Measurements from ENCODE around the gene SLC38A11.

Gene SLC38A11

DNA sequence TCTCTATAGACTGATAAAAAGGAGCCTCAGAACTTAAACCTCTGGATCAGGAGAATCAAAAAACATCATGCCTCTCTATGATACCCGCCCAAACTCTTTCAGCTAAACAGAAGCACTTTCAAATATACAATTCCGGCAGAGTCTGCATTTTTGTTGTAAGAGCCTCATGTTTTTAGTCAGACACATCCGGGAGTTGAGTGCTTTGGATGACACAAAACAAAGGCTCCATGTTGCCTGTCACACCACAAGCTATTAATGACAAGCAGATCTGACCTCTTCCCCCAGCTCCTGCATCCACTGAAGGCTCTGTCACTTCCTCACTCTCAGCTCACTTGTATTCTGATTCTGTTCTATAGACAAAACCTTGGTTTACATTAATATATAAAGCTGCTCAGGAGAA is 33.2 kb downstream of the SLC38A11 start:
- no peak for FAIRE-seq

DNA sequence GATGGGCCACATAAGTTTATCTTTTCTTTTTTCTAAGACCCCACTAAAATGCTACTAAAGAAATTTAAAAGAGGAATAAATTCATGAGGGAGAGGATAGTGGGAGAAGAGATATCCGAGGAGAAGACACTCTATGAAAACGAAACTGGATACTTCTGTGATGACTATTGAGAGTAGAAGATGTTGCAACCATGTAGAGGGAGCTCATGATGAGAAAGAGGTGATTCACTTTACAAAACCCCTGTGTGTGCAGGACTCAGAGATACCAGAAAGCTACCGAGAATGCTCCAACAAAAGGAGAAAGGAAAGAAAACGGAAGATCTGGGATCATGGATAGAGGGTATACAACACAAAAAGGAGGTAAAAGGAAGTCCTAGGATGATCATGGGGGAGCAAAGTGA is 34.9 kb downstream of the SLC38A11 start:
- no peak for FAIRE-seq
- DNase-seq (ENCODE audit: extremely low spot score, insufficient read length, low read depth): no peak

More for the DNA sequence above, 33.2 kb downstream of the SLC38A11 start:
- no peak for DNase-seq (ENCODE audit: extremely low spot score, insufficient read length, low read depth)

DNA sequence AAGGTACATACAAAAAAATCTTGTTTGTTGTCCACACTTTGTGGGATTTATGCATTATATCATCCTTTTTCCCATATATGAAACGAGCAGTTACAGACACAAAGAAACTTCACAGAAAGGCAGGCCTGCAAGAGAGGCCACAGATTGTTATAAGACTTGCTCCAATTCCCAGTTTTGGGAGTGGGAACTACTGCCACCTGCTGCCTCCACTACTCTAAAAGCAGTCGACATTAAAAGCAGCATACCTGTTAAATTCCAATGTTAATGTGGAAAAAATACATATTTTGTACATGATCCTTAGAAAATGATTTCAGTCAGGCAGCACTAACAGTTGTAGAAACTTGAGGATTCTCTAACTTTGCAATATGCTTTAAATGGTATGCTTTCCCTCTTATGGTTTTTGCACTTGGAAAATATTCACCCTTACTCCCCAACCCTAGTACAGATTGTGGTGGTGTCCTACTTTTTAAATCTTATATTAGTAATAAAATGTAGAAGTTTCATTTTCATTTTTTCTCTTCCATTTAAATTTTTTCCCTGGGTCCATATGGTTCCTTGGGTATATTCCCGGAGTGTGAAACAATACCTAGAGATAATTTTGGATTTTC is 37.9 kb downstream of the SLC38A11 start:
- no peak for DNase-seq (ENCODE audit: extremely low spot score, insufficient read length, low read depth)

DNA sequence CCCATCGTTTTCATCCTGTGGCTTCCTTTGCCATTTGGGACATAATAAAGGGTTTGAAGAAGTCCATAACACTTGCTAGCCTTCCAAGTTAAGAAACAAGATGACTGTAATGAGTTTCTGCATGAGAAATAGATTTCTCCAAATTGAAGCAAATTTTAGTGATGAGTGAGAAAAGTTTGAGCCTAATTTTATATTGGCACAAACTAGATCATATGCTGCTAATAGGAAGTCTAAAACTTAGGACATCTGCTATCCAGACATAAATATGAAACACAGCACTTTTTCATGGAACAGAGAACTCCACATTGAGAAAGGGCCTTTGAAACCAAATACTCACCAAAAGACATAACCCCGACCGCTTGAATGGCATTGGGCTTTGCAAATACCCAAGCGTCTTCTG is 39.8 kb downstream of the SLC38A11 start:
- DNase-seq (ENCODE audit: extremely low spot score, insufficient read length, low read depth) (no peak), FAIRE-seq (no peak)

More for the DNA sequence above, 37.9 kb downstream of the SLC38A11 start:
- no peak for FAIRE-seq

DNA sequence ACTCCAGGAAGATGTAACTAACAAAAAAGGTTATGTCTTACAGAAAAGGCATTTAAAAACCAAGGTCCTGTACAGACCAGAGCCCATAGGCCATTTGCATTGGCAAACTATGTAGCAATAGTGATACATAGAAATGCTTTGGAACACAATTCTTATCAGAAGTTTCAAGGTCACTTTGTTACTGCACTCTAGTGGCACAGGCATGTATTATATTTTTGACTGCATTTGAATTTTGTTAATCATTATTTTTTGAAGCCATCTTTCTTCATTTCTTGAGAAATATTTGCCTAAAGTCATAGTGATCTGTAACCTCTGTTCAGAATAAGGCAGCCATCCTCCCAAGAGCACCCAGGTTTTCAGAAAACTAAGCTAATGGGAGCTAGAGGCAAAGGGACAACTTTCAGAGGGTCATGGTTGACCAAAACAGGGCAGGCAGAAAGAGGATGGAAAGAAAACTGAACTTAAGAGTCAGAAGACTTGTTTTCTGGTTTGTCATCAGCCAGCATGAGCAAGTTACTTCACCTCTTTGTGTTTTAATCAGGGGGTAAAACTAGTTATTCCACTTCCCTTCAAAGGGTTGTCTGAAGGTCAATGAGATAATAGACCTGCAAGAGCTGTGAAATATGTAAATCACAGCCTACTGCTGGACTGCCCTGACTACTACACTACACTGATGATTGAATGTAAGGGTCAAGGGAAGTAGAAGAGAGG is 41.5 kb downstream of the SLC38A11 start:
- no peak for FAIRE-seq

DNA sequence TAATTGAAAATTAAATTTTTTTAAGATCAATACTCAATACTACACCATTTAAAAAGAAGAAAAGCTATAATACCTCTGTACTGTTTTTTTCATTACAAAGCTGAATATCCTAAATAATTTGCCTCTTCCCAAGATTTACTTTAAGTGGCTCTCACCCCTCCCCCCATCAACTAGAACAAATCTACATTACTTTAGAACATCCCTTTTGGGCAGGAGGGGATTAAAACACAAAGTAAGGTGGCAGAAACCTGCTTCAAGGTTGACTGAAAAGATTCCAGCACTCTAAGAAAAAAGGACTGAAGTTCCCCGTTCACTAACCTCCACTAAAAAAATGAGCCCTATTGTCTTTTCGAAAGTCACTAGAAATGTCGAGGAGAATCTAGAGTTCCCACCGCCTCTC is 42.3 kb downstream of the SLC38A11 start:
- DNase-seq (ENCODE audit: extremely low spot score, insufficient read length, low read depth): no peak
- no peak for FAIRE-seq

More for the DNA sequence above, 41.5 kb downstream of the SLC38A11 start:
- no peak for DNase-seq (ENCODE audit: extremely low spot score, insufficient read length, low read depth)

DNA sequence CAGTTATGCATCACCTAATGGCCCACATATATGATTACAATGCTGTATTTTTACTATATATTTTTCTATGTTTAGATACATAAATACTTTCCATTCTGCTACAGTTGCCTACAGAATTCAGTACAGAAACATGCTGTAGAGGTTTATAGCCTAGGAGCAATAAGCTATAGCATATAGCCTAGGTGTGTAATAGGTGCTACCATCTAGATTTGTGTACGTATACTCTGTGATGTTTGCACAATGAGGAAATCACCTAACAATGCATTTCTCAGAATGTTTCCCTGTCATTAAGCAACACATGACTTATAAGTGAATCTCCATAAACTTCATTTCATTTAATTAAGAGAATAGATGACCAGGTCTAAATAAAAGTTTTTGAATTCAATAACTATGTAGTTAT is 43.5 kb downstream of the SLC38A11 start:
- no peak for DNase-seq (ENCODE audit: extremely low spot score, insufficient read length, low read depth)
- FAIRE-seq: no peak

DNA sequence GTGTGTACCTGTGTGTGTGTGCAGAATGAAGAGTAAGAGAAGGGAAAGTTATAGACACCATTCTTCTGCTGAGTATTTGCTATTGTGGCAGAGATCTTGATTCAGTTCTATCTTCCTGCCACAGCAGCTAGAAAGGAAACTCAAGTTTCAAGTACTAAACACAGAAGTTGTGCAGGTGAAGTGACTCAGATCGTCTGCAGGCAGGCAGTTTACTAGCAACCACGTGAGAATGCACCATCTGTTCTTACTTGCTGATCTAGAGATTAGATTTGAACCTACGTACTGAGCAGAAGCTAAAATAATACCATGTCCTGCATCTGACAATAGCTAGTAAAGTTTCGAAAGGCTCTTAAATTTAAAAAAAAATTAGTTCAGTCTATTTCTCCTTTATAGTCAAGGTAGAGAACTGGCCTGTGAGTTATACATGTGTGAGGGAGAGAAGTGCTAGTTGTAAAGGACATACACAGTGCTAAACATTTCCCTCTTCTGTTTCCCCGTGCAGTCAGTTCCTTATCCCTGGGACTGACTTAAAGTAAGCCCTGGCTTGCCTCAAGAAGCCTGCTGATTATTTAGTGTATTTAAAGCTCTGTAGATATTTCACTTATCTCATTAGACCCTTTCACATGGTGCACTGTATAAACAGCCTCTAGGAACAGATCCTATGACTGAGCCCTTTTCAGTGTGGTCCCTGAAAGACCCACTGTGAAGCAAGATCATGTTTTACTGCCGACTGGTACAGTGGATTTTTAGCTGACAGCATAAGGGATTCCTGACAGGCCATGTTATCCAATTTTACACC is 45.0 kb downstream of the SLC38A11 start:
- FAIRE-seq: no peak

DNA sequence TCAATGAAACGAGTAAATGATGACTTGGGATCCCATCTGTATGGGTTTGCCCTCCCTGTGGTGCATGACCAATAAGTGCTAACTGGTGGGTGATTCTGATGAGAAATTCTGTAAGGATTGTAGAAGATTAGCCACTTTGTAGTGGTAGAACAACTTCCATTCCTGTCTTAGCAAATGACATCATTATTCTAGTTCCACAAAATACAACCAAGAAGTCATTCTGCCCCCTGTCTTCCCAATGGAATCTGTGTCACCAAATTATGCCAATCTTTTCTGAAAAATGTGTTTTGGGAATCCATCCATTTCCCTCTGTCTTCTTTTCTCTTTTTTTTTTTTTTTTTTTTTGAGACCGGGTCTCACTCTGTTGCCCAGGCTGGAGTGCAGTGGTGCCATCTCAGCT is 48.4 kb downstream of the SLC38A11 start:
- no peak for DNase-seq (ENCODE audit: extremely low spot score, insufficient read length, low read depth)
- no peak for FAIRE-seq

More for the DNA sequence above, 45.0 kb downstream of the SLC38A11 start:
- DNase-seq (ENCODE audit: extremely low spot score, insufficient read length, low read depth): no peak

DNA sequence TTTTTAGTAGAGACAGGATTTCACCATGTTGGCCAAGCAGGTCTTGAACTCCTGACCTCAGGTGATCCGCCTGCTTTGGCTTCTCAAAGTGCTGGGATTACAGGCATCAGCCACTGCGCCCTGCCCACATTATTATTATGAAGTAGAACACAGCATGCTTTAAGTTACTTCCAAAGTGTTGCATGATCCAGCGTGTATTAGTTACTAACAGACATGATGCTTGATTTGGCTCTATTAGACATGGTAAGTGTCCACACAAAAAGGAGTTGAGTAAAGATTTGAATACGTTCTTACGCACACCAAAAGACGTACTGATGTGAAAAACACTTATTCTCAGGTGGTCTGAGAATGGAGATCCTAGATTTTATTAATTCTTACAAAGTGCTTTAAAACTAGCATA is 50.0 kb downstream of the SLC38A11 start:
- DNase-seq (ENCODE audit: extremely low spot score, insufficient read length, low read depth): no peak
- FAIRE-seq: no peak

DNA sequence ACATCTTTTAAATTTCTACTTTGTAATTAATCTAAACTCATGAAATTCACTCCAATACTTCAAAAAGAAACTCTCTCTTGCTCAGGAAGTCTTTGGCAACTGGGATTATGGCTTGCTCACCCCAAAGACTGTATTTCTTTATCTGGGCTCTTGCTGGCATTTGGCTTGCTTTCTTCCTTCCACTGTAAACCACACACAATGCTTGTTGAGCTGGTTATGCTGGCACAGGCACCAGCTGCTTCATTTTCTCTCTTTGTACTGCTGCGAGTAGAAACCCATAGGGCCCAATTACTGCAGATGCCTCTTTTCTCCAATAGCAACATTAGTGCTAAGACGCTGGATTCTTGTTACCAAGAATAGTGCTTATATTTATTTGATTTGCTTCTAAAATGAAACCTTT is 51.4 kb downstream of the SLC38A11 start:
- no peak for DNase-seq (ENCODE audit: extremely low spot score, insufficient read length, low read depth)
- FAIRE-seq: no peak

DNA sequence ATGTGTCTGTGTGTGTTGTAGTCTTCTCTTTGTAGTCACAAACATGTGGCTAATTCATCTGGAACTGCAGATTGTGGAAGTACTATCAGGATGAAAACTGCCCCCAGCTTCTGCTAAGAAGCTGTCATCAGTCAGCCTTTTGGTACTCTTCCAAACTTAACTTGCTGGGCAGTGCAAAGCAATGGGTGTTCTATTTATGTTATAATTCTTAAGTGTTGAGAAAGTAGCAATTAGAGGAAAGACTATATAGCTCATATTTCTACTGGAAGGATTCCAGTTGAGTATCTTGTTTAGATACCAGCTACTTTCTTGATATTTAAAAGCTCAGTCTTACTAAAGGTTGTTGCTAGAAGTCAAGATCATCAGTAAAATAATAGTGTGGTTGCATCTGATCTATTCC is 52.1 kb downstream of the SLC38A11 start:
- no peak for FAIRE-seq

DNA sequence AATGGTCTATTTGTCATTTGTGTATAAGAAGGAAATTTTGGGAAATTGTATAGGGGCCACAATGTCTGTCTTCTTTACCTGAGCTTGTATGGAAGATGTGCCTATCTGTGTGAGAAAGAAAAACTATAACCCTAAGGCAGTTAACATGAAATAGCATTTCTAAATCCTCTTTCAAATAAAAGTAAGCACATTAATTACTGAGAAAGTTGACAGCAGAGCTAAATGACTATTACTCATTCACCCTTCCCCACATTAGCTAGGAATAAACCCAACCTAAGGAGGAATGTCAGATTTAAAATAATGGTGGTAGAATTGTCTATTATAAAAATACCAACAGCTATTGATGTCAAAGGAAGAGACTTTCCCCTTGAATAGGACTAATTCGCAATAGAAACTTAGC is 56.2 kb downstream of the SLC38A11 start:
- FAIRE-seq: no peak
- no peak for DNase-seq (ENCODE audit: extremely low spot score, insufficient read length, low read depth)

More for the DNA sequence above, 52.1 kb downstream of the SLC38A11 start:
- no peak for DNase-seq (ENCODE audit: extremely low spot score, insufficient read length, low read depth)

DNA sequence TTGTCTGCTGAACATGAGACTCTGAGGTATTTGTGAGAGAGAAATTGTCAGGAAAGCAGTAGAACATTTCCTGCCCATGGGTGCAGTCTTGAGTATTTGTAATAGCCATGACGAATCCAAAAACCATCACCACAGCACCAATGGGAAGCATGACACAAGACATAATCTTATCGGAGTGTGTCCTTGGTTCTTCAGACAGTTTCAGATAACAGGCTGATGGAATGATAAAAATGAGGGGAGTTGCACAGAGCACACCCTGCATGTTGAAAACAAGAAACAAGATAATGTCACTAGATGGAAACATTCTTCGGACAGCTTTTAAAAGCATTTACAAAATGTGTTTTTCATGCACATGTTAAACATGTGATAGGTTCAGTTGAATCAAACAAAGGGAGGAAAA is 56.9 kb downstream of the SLC38A11 start:
- DNase-seq (ENCODE audit: extremely low spot score, insufficient read length, low read depth) (no peak), FAIRE-seq (no peak)

DNA sequence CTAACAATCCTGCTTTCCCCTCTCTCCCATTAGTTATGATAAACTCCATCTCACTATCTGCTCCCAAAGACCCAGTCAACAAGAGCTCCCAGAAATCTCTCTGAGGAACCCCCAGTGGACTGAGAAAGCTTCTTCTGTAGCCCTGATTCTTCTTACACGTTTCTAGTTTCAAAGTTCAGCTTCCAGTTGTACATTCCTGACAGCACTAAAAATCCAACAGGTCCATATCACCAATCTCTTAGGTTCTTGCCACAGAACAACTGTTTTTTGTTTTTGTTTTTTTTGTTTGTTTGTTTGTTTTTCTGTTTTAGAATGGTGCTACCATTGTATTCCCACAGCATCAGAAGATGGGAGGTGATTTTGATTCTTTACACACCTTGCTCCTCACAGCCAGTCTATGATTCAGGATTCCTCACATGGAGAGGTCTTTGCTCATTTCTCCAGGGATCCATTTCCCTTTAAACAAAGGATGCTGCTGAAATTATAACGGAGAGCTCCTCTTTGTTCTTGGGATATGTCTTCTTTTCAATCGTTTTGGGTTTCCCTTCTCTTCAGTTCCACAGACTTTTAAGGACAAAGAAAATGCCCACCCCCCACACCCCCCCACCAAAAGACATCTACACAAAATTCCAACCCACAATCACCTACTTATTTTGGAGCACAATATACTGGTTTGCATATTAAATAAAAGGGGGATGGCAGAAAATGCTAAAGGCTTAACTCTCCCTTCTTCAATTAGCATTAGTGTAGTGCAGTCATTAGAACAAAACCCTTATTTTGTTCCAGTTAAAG is 57.7 kb downstream of the SLC38A11 start:
- DNase-seq (ENCODE audit: extremely low spot score, insufficient read length, low read depth) (no peak), FAIRE-seq (no peak)

DNA sequence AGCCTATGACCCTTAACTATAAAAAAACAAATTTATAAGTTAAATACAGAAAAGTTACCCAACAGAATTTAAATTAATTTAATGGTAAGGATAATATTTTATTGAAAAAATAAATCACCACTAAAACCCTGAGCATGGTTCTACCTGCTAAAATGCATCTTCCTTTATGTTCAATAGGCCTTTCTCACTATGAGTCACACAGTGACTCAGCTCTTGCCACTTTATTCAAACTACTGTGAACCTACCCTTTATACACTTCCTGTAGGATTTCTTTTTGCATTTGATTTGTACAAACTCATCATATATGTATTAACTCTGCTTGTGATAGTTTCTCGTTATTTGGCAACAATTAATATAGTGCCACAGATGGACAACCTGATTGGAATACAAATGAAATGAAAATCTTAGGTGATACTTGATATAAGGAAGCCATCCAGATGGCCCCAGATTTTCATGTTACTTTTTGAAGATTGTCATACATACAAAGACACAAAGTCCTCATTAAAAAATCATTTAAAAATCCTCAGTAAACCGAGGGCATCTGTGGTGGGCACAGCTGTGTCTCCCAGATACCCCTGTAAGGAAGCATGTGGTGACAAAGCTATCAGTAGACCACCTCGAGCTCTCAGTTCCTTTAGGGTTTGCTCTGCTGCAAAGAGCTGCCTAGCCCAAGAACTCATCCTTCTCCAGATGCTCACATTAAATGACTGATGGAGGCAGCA is 58.5 kb downstream of the SLC38A11 start:
- DNase-seq (ENCODE audit: extremely low spot score, insufficient read length, low read depth): no peak
- peak; percentile 21 for FAIRE-seq

DNA sequence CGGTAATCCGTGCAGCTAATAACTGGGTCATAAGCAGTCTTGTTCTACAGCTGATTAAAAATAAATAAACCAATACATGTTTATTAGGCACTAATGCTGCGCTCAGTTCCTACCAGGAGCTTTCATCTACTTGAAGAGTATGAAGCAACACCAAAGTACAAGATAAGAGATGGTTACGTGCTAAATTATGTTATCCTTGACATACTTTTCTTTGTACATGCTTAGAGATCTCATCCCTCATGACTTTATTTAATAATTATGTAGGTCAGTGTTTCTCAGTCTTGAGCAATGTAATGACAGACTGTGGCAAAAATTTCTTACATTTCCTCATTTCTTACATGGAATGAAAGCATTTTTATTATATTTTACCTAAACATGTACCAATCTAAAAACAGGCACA is 59.1 kb downstream of the SLC38A11 start:
- DNase-seq (ENCODE audit: extremely low spot score, insufficient read length, low read depth): no peak
- FAIRE-seq: no peak

DNA sequence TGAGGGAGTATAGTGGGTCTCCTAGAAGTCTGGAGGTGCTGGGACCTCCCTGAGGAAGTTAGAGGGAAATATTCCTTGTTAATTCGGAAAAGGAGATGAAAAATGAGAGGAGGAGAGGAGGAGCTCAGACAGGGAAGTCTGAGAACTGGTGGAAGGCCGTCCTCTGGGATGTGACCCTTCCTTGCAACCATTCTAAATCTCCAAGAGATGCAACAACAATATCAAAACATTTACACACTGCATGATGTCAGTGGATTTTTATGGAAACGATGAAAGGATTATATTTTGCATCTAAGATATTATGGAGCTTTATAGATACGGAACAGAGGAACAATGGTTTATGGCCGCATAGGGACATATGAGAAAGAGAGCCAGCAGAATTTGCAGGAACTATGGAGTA is 63.9 kb downstream of the SLC38A11 start:
- DNase-seq (ENCODE audit: extremely low spot score, insufficient read length, low read depth) (no peak), FAIRE-seq (no peak)

DNA sequence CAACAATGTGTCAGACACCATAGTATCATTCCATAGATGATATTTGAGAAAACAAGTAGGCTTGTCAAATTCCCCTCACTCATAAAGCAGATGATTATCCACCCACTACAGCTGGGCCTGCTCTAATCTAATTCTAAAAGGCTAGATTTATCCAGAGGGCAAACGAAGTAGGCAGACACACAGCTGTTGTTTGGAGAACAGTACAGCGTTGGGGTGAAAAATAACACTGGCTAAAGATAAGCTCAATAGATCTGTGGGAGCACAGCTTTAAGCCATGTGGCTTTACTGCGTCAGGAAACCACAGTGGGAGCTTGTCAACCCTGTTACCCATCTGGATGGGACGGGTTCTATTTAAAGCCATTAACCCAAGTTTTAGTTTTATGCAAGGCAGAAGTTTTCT is 64.8 kb downstream of the SLC38A11 start:
- no peak for DNase-seq (ENCODE audit: extremely low spot score, insufficient read length, low read depth)

DNA sequence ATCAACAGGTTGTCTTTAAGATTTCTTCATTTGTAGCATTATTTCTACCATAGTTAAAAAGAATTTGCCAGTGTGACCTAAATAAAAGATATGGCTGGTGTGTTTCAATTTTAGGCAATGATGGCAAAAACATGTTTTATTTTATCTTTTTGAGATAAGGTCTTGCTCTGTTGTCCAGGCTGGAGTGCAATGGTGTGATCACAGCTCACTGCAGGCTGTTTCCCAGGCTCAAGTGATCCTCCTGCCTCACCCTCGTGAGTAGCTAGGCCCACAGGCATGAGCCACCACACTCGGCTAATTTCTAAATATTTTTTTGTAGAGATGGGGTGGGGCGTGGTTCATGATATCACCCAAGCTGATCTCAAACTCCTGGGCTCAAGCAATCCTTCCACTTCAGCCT is 66.7 kb downstream of the SLC38A11 start:
- no peak for FAIRE-seq
- DNase-seq (ENCODE audit: extremely low spot score, insufficient read length, low read depth): no peak

More for the DNA sequence above, 64.8 kb downstream of the SLC38A11 start:
- FAIRE-seq: no peak

Measured in GM18507 (cell line).